ENCODE measurements around the gene MOV10L1.

Gene MOV10L1

DNA sequence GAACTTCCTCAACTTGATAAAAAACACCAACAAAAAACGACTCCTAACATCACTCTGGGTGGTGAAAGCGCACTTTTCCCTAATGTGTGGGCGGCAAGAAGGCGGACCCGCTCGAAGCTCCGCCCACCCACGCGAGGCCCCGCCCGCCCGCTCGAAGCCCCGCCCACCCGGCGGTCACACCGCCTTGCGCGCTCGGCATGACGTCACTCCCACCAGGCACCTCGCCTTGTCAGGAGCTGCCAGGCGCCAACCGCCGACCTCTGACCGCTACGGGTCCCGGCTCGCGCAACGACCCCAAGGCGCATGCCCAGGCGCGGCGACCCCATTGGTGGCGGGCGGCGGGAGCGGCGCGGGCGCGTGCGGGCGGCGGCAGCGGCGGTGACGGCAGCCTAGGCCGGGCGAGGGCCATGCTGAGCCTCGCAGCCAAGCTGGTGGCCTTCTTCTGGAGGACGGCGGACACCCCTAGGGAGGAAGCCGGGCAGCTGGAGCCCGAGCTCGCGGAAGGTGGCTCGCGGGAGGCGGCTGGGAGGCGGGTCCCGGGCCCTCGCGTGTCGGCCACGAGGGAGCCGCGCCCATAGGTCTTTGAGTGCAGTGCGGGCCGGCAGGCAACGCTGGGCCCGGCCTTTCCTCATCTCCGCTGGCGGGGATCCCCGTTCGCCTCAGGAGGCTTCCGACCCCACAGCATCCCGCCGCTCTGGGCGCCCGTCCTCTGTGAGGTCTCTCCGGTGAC lies at the start of gene MOV10L1:
TSS of gene MOV10L1 (plus strand) at position 325 of the 730 bp plus-strand sequence. CDS start at position 408, 83 bp downstream.
- DNase-seq: no peak

DNA sequence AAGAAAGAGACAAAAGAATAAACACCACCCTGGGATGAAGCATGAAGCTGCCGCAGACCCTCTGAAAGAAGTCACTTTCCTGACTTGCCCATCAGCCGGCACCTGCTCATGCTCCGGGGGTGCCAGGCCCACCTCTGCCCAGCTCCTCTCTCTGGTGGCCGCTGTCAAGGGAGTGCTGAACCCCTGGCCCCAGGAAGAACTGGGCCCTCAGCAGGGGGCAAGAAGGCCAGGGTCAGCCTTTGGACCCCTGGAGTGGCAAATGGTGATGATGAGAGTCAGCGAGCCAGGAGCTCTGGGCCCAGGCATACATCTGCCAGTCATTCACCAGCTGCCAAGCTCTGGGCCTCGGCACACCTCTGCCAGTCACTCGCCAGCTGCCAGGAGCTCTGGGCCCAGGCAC lies 49.1 kb upstream of the MOV10L1 start:
- DNase-seq: no peak

DNA sequence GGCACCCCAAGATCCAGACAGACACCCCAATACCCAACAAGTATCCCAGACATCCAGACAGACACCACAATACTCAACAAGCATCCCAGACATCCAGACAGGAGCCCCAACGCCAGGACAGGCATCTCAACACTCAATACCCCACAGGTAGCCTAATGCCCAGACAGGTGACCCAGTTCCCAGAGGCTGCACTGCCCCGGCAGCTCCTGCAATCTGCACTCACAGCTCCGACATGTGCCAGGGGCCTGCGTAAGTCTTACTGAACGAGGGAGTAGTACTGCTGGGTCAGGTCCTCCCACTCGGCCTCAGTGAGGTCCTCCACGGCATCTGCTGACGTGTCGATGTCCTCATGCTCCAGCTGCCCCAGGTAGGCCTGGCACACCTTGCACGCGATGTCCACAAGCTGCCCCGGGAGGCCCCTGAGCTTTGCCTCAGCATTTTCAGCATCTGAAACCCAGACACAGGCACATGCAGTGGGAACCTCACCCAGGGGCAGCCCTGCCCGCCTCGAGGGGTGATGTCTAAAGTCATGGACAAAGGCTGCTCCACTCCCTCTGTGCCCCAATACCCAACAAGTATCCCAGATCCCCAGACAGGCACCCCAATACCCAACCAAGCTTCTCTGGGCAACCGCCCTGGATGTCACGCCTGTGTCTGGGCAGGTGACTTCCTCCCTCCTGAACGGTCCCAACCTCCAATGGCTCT lies 48.3 kb upstream of the MOV10L1 start:
- DNase-seq: no peak

DNA sequence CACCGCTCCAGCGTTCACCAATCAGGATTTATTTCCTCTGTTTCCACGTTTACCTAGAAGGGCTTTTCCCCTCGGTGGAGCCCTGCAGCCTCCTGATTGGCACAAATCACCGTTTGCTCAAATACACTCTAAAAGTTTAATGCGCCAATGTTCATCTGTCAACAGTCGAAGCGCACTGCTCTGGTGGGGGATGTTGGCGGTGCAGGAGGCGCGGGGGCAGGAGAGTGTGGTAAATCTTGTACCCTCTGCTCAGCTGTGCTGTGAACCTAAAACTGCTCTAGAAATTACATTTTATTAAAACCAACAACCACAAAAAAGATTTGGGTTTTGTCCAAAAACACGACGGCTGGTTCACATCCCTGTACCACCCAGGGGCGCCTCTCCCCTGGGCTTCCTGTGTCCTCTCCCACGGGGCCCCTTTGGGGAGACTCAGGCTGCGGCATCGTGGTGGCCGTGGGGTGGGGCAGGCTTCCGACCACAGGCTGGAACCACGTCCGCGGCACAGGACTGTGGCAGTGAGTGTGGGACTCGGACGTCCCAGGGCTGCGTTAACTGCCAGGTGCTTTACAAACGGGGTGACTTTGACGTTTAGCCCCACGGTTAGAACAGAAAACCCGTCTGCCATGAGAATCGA lies 45.2 kb upstream of the MOV10L1 start:
- no peak for DNase-seq

DNA sequence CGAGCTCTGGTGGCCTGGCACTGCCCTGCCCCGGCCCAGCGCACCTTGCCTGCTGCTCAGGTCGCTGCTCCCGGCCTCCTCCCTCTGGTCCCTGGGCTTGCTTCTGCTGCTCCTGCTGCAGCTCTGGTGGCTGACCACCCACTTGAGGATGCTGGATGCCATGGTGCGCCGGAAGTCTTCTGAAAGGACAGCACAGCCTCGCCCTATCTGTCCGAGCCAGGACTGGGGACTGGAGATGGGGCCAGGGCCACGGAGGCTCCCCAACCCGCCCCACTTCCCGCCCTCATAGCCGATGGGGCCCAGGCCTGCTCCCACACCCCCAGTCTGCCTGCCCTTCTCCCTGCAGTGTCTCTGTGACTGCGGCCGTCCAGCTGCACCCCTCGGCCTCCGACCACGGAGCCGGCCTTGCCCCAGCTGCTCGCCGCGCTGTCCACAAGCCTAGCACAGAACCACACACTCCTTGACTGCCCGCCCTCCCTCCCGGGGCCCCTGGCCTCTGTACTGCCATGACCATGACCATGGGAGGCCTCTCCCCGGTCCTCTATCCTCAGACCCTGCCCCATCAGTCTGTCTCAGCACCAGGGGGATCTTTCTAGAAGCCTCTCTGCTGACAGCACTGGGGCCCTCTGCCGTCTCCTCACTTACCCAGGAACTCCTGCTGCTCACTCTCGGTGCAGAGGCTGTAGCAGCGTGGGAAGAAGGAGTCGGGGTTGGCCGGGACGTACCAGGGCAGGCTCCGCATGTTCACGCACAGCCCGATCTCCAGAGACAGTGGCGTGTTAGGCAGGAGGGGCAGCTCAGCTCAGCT lies 44.4 kb upstream of the MOV10L1 start:
- no peak for DNase-seq

DNA sequence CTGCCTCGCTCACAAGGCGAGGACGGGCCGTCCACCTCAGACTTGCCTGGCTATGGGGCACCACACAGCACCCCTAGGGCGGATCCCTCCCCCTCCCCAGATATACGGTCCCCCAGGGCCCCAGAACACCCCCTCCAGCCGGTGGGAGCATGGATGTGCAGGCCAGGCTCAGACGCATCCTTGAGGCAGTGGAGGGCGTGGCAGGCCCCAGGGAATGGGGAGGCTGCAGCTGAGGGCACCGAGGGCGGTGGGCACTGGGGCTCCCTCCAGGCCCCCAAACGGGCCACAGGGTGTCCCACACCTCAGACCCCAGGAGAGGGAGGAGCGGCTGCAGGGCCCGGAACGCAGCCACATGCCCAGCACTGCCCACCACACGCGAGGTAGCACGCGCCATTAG lies 43.8 kb upstream of the MOV10L1 start:
- DNase-seq: no peak

DNA sequence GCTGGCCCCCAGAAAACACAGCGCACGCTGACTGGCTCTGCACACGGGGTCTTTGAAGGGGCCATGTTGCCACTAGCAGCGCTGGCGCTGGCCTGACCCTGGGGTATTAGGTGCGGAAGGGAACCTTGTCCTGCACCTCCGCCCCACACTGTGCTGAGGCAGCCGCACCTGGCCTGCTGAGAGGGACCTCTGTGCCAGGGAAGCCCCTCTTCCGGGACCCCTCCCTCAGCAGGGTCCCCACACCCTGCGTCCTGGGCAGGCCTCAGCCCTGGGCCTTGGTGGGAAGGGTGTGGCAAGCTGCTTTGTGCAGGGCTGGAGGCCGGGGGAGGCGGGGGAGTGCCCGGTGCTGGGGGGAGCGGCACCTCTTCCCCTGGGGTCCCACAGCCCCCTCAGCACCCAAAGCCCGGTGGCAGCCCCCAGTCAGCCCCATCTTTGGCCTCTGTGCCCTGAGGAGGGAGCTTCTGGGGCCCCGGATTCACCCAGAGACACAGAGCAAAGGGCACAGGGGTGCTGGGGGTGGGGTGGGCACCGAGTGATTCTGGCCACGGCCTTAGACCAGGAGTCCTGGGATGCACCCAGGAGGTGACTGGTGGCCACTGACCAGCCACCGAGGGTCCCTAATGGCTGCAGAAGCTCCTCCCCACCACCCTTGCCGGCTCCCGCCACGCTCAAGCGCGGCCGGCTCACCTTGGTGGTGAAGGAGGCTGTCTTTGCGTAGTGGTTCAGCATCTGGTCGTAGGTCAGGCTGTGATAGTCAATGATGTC lies 43.1 kb upstream of the MOV10L1 start:
- DNase-seq: no peak

DNA sequence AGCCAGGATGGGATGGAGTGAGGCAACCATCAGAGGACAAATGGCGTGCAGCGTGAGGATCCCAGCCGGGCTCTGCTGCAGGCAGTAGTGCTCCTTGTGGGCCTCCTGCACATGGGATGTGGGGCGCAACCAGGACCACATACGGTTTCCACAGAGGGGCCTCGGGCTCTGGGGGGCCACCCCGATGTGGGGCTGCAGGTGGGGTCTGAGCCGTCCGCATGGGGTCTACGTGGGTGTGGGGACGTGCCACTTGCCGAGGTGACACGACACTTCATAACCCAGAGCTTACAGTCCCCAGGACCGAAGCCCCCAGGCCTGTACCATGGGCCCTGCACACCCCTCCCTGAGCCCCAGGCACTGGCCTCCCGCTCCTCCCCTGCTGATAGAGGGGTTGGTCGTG lies 42.5 kb upstream of the MOV10L1 start:
- no peak for DNase-seq

DNA sequence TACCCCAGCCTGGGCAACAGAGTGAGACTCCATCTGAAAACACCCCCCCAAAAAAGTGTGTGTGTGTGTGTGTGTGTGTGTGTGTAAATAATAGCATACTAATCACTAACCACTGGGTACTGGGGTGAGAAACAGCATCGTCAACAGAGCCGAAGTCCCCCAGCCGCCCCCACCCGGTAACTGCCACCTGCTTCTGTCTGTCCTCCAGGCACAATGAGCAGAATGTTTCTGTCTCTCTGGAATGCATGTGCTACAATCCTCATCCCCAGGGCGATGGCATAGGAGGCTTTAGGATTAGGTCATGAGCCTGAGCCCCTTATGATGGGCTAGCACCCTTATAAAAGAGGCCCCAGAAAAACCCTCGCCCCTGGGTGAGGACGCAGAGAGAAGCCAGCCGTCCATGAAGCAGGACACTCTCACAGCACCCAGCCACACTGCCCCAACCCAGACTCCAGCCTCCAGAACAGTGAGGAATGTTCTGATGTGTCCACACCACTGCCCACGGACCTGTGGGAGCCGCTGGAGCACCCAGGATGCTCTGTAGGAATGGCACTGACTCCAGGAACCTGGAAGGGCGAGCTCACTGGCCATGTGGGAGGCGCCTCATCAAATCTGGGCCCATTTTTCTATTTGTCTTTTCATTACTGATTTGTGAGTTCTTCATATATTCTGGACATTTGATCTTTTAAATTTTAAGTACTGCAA lies 41.6 kb upstream of the MOV10L1 start:
- no peak for DNase-seq

DNA sequence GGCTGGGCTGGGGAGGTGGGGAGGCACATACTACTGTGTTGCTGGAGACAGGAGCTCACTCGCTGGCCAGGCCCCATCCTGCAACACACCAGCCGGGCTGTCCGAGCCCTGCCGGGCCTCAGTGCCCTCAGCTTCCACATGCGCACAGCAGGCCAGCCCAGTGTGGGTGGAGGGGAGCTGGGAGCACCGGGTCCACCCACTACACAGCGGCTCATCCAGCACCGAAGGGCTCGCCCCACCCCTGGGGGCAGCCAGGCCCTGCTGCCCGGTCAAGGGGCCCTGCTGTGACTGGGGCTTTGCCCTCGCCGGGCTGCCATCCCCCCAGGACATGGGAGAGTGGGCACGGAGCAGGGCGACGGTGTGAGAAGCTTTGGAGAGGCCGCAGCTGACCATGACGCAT lies 41.0 kb upstream of the MOV10L1 start:
- no peak for DNase-seq

DNA sequence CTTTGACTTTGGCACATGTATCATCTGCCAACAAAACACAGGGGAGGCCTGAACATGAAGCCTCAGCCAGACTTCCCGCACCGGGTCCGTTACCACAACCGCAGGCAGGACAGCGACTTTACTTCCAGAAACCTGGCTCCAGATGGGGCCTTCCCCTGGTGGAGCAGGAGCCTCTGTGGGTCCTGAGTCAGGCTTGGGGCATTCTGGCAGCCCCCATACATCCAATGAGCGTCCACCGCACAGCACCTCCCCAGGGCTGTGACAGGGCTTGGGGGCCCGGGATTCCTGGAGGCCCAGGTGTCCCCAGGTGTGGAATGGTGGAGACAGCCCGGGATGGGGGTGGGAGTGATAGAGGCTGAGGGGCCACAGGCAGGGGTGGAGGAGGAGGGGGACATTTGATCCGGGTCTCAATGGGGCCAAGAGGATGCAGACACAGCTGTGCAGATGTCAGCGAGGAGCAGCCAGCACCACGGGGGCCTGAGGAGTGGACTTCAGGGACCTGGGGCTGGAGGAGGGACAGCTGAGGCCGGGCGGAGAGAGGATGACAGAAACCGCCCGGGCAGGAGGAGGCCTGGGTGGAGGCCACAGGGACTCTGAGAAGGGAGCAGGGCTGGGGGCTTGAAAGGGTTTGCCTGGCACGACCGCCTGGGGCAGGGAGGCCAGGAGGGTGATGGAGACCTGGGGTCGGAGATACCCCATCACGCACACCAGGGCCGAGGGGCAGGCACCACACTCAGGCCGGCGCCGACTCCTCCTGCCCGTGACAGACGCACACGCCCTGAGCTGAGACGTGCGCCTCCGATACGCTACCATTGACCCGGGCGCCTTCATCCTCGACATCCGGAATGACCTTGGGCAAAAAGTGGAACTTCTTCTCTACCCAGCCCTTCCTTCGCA lies 40.3 kb upstream of the MOV10L1 start:
- no peak for DNase-seq

DNA sequence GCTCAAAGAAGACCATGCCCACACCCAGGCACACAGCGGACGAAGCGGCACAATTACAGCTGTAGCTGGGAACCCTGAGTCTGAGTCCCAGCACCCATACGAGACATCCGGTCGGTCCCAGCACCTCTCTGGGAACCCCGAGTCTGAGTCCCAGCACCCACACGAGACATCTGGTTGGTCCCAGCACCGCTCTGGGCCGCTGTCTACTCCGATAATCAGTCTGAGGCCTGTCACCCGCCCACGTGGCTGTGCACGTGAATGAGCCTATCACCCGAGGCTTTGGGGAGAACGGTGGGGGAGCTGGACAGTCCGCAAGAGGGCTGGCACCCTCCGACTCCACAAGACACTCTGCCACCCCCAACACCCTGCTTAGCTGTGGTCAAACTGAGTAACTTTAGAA lies 37.9 kb upstream of the MOV10L1 start:
- no peak for DNase-seq

DNA sequence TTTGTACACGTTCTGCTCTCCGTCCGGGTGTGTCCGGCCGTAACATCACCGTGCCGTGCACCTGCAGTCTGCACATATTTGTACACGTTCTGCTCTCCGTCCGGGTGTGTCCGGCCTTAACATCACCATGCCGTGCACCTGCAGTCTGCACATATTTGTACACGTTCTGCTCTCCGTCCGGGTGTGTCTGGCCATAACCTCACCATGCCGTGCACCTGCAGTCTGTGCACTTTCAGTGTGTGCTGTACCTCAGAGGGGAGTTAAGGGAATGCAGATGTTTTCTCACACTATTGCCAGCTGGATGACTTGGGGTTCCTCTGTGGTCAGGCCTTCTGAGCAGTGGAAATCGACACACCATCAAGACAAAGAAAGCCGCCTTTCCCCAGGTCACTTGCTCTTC lies 35.9 kb upstream of the MOV10L1 start:
- no peak for DNase-seq

DNA sequence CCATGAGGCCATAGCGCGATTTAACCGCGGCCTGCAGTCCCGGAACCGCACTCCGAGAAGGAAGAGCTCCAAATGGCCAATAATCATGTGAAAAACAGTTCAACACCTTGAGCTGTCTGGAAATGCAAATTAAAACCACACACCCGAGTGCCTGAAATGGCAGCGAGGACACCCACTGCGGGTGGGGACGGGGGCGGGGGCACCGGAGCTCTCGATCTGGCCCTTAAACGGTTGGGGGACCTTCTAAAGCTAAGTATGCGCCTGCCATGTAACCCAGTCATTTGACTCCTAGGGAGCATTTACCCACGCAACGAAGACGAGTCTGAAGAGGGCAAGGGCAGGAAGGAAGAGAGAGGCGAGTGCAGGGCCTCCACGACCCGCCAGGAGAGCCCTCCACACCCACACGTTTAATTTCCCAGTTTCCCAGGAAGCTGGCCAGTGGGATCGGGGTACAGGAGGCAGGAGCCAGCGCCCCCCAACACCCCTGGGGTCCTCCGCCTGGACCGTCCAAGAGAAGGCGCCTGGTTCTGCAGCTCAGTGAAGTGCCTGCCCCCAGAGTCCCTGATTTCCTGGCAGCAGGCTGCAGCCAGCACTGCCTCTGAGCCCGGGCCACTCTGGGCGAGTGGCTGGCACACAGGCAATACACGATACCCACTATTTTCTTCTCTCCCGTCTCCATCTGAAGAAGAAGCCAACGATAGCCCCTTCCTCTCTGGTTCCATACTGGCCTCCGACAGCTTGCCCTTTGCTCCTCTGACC lies 33.4 kb upstream of the MOV10L1 start:
- no peak for DNase-seq

DNA sequence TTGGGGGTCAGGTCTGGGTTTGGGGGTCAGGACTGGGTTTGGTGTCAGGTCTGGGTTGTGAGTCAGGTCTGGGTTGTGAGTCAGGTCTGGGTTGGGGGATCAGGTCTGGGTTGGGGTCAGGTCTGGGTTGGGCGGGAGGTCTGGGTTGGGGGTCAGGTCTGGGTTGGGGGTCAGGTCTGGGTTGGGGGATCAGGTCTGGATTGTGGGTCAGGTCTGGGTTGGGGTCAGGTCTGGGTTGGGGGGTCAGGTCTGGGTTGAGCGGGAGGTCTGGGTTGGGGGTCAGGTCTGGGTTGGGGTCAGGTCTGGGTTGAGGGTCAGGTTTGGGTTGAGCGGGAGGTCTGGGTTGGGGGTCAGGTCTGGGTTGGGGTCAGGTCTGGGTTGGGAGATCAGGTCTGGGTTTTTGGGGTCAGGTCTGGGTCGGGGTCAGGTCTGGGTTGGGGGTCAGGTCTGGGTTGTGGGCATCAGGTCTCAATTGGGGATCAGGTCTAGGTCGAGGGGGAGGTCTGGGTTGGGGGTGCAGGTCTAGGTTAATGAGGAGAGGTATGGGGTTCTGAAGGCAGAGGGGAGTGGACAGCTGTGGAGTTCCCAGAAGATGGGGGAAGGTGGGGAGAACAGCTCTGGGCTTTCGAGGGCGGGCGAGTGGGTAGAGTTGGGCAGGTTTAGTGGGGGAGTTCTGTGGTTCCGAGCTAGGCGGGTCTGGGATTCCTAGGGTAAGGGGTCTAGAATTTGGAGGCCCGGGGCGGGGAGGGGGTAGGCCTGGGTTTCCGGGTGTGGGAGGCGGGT lies 32.3 kb upstream of the MOV10L1 start:
- DNase-seq: no peak

DNA sequence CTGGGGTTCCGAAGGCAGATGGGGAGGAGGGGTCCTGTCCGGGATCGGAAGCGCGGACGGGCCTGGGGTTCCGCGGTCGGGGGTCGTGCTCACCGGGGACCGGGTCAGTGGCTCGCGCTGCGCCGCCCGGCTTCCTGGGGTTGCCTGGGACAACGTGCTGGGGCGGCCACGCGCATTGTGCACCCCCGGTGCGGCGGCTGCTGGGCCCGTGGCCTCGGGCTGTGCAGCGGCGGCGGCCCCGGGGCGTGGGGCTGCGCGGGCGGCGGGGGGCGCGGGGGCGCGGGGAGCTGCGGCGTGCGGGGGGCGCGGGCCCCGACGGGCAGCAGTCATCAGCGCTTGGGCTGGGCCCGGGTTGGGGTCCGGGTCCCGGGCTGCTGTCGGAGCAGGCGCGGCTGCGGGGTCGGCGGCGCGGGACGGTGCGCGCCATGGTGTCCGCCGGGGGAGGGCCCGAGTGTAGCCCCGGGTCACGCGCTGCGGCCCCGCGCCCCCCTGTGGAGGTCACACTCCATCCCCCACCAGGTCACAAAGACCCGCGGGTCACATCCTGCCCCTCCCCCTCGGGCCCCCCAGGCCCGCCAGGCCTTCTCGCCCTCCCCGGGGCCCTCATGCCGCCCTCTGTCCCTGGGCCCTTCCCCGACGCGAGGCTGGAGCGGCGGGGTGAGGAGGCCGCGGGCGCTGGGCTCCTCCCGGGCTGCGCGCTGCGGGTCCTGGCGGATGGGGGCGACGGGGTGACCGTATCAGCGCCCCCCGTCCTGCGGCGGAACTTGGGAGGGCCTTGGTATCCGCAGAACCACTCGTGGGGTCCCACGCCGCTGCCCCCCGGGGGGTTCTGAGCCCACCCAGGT lies 31.5 kb upstream of the MOV10L1 start, which contains the start of gene TTLL8:
TSS of gene TTLL8 (minus strand) at position 238 of the 845 bp plus-strand sequence.
- no peak for DNase-seq

DNA sequence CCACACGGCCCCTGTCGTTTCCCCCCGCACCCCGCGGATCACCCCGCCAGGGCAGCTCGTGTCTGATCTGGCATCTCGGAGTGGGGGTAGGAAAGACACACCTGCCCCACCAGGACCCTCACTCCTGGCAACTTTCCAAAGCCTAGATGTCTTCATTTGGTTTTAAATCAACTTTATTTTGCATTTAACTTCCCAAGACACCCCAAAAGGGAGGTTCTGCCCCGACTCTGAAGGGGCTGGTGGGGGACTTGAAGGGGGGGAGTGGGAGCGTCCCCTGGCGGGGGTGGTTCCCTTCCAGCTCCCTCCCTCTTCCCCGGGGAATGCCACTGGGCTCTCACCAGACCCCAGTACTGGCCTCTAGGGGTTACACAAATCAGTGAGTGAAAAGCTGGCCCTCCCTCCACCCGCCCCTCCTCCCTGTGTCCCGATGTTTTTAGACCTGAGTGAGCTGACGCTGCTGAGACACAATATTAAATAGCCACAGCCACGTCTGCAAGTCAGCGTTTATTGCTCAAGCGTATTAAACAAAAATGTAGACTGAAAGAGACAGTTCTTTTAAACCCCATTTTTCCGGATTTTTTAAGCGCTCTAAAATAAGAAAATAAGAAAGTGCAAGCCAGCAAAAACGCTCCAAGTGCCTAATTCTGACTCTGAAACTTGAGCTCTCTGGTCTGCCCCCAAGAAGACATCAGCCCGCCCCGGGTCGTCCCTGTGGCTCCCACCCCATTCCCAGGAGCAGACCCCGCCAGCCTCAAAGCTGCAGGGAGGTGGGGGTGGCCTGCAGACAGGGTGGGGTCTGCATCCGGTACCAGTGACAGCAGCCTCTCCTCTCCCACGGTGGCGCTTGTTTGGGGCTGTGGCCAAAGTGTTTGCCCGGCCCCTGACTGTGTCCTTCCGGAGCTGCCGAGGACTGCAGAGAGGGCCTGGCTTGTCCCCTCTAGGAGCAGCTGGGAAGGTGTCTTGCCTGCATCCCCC lies 30.6 kb upstream of the MOV10L1 start:
- DNase-seq: no peak
